ENCODE measurements around the gene PKP1.

The PKP1 gene

GRCh38 chr1:201261771-201262547, 21.3 kb upstream of the PKP1 start:
- DNase-seq: no peak

- DNase-seq: no peak
These were observed 20.2 kb upstream of the PKP1 start for GRCh38 chr1:201262963-201263608.

DNA sequence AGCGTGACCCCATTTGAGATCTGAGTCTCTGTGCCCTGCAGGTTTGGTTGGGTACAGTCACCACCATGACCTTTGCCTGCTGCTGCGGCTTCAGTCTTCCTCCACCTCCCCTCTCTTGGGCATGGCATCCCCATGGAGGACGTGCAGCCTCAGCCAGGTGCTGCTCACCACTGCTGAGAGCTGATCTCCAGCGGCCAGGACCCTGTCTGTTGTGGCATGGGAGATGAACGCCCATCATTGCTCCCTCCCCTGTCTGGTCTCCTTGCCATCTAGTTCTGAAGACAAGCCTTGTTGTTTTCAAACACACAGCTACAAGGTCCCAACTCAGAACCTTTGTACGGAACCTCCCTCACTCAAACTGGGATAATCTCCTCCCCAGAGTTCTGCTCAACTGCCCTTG, 19.2 kb upstream of the PKP1 start:
- DNase-seq: no peak

- no peak for DNase-seq
These were observed 18.8 kb upstream of the PKP1 start for GRCh38 chr1:201264554-201264953.

- no peak for DNase-seq
These were observed 17.6 kb upstream of the PKP1 start for GRCh38 chr1:201265756-201266155.

DNA sequence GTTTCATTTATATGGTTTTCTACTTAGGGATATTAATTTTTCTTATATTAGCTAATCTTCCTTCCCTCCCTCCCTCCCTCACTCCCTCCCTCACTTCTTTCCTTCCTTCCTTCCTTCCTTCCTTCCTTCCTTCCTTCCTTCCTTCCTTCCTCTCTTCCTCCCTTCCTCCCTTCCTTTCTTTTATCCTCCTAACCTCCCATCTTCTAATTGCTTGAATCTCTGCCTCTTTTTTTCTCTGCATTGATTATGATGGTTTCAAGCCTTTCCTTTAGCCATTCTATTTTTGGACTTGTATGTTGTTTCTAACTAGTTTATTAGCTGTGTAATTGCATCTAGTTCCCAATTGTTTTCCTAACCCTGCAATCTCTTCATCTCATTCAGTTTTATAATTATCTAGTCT, 17.0 kb upstream of the PKP1 start:
- no peak for DNase-seq

DNA sequence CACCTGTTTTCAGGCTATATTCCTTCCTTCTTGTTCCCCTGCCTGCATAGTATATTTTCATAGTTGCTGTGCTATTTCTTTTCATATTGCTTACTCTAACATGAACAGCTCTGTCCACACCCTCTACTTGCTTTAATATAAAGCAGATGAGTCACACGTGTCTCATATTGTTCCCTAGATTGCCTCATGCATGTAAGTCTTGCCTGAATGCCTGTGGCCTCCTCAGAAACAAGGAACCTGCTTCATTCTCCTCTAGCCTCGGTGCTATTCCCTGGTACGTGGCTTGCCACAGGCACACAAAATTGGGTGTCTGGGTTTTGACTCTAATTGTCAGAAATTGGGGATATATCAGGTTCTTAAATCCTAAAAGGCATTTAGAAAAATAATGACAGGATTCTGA, 16.5 kb upstream of the PKP1 start:
- DNase-seq: no peak

DNA sequence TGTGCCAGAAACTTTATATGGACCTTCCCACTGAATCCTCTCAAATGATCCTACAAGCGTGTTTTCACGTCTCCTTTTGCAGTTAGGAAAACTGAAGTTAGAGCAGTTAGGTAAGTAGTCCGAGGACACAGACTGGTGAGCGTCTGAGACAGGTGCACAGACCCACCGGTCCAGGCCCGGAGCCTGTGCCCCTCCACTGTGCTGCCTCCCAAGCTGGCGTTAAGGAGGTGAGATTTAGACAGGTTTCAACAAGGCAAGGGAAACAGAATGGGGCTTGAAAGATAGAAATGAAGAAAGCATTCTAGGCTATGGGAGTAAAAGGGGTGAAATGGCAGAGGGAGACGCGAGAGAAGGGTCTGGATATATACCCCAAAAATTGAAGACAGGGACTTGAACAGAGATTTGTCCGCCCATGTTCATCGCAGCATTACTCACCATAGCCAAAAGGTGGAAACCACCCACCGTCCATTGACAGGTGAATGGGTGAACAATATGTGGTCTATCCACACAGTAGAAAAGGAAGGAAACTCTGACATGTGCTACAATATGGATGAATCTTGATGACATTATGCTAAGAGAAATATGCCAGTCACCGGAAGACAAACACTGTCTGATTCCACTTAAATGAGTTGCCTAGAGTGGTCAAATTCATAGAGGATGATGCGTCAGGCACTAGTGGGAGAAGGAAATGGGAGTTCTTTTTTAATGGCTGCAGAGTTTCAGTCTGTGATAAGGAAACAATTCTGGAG, 15.7 kb upstream of the PKP1 start:
- DNase-seq: no peak

- no peak for DNase-seq
These were observed 14.6 kb upstream of the PKP1 start for GRCh38 chr1:201268604-201269151.

- DNase-seq: no peak
These were observed 14.0 kb upstream of the PKP1 start for GRCh38 chr1:201269281-201269680.

GRCh38 chr1:201269900-201270410, 13.4 kb upstream of the PKP1 start:
- no peak for DNase-seq

GRCh38 chr1:201270616-201271390, 12.5 kb upstream of the PKP1 start:
- DNase-seq: no peak

GRCh38 chr1:201272799-201273198, 10.5 kb upstream of the PKP1 start:
- DNase-seq: no peak

DNA sequence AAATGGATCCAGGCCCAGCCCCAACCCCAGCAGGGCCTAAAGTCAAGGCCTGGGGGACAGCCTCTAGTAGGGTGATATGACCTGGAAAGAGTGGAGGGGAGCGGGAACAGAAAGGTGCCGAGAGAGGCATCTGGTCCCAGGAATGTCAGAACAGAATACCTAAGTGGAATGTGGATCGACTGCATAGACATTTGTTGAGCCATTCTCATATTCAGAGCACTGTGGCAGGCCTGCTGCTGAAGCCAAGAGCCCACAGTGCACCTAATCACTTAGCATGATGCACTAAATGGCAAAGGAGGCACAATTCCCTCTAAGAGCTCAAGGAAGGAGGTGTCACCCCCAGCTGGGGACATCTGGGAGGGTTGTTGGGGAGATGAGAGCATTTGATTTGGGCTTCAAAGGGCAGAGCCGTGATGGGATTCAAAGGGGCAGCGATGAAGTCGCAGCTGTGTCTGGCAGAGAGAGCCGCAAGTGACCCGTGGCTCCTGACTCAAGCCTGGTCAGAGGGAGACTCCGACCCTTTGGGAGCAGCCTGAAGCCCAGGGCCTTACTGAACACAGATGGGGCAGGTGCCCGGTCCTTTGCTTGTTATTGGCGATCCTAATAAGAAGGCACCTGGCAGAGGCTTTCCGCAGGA, 8.6 kb upstream of the PKP1 start:
- no peak for DNase-seq

DNA sequence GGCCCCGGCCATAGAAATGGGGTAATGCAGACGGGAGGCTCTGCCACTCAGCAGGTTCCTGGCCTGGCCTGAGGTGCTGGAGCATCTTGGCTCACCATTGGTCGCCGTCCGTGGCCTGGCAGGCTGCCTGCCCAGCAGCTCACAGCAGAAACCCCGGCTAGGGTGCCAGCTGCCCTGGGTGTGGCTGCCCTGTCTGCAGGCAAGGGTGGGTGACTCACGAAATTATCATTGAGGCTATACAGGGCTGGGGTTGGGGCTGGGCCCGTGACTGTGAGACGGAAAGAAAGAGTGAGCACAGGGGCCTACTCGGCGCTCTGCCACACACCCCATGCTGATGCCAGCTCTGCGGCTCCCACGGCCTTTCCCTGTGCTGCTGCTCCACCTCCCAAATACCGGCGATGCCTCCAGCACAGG, 8.0 kb upstream of the PKP1 start:
- DNase-seq: no peak

DNA sequence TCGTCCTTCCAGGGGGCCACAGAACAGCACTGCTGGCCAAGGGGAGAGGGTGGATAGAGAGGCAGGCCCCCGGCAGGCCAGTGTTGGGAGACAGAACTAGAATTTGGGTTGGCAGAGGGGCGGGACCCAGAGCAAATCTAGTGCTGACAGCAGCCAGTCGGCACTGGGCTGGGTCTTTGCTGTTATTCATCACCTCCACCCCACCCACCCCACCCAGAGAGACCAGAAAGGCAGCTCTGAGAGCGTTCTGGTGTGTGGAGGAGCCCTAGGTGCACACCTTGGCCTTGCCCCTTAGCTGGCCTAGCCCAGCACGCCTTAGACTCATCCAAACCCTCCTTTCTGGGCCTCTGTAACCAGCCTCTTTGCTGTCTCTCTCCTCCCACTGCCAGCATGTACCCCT, 6.4 kb upstream of the PKP1 start:
- no peak for DNase-seq

DNA sequence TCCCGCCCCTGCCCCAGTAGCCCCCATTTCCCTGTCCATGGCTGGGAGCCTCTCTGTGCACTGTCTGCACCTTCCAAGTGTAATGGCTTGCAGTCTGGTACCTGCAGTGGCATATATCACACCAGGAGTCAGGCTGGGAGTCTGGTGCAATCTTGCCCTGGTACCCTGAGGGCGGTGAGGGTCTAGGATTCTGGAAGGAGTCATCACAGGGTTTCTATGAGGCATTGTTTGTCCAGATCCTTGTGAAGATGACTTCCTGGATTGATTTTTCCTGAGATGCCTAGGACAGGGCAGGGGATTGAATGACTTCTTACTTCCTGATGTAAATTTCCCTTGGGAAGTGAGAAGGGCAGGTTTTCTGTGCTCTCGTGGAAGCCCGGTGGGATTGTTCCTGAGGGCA, 5.9 kb upstream of the PKP1 start:
- DNase-seq: no peak

- DNase-seq: no peak
These were observed 4.0 kb upstream of the PKP1 start for GRCh38 chr1:201279313-201279712.

- DNase-seq: no peak
These were observed 2.4 kb upstream of the PKP1 start for GRCh38 chr1:201280884-201281283.

DNA sequence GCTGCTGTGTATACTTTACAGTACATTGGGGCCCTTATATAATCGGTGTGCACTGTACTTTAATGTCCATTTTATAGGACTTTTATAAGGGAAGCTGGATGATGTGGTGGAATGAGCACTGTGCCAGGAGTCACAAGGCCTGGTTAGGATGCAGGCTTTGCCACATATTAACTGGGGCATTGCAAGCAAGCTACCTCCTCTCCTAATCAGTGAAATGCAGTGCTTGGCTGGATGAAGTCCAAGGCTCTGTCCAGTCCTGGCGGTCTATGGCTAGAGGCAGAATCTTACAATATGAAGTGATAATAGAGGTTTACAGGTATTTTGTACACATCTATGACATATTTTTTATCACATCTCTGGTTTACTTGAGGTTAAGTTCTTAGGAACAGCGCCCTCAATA, 1.7 kb upstream of the PKP1 start:
- DNase-seq: no peak

DNA sequence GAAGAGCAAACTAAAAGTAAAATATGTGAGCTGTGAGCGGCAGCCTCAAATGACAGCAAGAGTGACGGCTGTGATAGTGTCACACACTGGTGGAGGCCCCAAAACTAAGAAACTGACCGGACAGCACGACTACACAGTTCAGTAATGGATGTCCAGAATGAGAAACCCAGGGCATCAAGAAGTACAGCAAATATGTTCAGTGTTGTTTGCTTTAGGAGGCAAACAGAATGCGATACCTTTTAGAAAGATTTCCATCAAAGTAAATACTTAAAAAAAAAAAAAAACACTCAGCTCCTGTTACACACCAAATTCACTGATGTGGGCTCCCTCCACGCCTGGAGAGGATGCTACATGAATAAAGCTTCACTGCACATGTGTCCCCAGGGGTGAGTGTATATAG, 1.1 kb upstream of the PKP1 start:
- DNase-seq: no peak

All from stimulated activated naive CD4-positive, alpha-beta T cell treated with Interleukin-2 at 50 U/mL for 16 hours (primary cell).